ENCODE data around the gene CWC27.

GRCh38 chr5:64746446-64746845 is 22.3 kb upstream of the CWC27 start:
- TF ChIP-seq CTCF (conservative IDR thresholded peaks at IDR 0.05; ENCODE audit: low read length) (no peak), EZH2phosphoT487 (IDR thresholded peaks at IDR 0.05; ENCODE audit: borderline replicate concordance) (no peak)
